ENCODE data around the gene DCAF16.

DCAF16 gene

GRCh38 chr4:17781300-17782287 is 29.0 kb downstream of the DCAF16 start, which contains the start of gene FAM184B:
TSS of gene FAM184B (minus strand) at chr4:17781621. CDS start at chr4:17781299, 322 bp downstream.
- no peak for DNase-seq (ENCODE audit: low spot score)

- DNase-seq (ENCODE audit: low spot score) = no peak
Measured at GRCh38 chr4:17780501-17781299, 29.9 kb downstream of the DCAF16 start.

- DNase-seq (ENCODE audit: low spot score) = no peak
Measured at GRCh38 chr4:17778431-17778830, 32.1 kb downstream of the DCAF16 start.

- DNase-seq (ENCODE audit: low spot score) = no peak
Measured at GRCh38 chr4:17773135-17773698, 37.3 kb downstream of the DCAF16 start.

GRCh38 chr4:17771284-17771908 is 39.2 kb downstream of the DCAF16 start:
- no peak for DNase-seq (ENCODE audit: low spot score)

- DNase-seq (ENCODE audit: low spot score) = no peak
Measured at GRCh38 chr4:17770845-17771244, 39.7 kb downstream of the DCAF16 start.

GRCh38 chr4:17769406-17770174 is 41.0 kb downstream of the DCAF16 start:
- DNase-seq (ENCODE audit: low spot score) = no peak

GRCh38 chr4:17766826-17767458 is 43.6 kb downstream of the DCAF16 start:
- no peak for DNase-seq (ENCODE audit: low spot score)

- no peak for DNase-seq (ENCODE audit: low spot score)
Measured at GRCh38 chr4:17765514-17766286, 44.9 kb downstream of the DCAF16 start.

- DNase-seq (ENCODE audit: low spot score) = no peak
Measured at GRCh38 chr4:17763931-17764330, 46.6 kb downstream of the DCAF16 start.

GRCh38 chr4:17763416-17763815 is 47.1 kb downstream of the DCAF16 start:
- no peak for DNase-seq (ENCODE audit: low spot score)

GRCh38 chr4:17762726-17763125 is 47.8 kb downstream of the DCAF16 start:
- DNase-seq (ENCODE audit: low spot score) = no peak

GRCh38 chr4:17761062-17761461 is 49.5 kb downstream of the DCAF16 start:
- no peak for DNase-seq (ENCODE audit: low spot score)

GRCh38 chr4:17760626-17761025 is 49.9 kb downstream of the DCAF16 start:
- DNase-seq (ENCODE audit: low spot score) = no peak

GRCh38 chr4:17758485-17758884 is 52.1 kb downstream of the DCAF16 start:
- no peak for DNase-seq (ENCODE audit: low spot score)

GRCh38 chr4:17757621-17758020 is 52.9 kb downstream of the DCAF16 start:
- DNase-seq (ENCODE audit: low spot score) = no peak

GRCh38 chr4:17753646-17754045 is 56.9 kb downstream of the DCAF16 start:
- no peak for DNase-seq (ENCODE audit: low spot score)
